GM19468 (cell line): ENCODE results near the gene ZNF451.
"Not testable (repeated sequence)": the region's sequence is repeated elsewhere in the genome, so short reads cannot be mapped to it uniquely, and the experiment has no call there.

Source experiments
- ATAC-seq: cut with Tn5 transposase; IDR thresholded peaks from one replicate; pipeline ENCODE4 v1.9.1; 2021; ENCODE audit warnings: mild to moderate bottlenecking, moderate library complexity, moderate number of reproducible peaks; ENCODE audit not compliant: unreplicated experiment; ENCODE audit errors: extremely low read depth

The ZNF451 gene, protein sequence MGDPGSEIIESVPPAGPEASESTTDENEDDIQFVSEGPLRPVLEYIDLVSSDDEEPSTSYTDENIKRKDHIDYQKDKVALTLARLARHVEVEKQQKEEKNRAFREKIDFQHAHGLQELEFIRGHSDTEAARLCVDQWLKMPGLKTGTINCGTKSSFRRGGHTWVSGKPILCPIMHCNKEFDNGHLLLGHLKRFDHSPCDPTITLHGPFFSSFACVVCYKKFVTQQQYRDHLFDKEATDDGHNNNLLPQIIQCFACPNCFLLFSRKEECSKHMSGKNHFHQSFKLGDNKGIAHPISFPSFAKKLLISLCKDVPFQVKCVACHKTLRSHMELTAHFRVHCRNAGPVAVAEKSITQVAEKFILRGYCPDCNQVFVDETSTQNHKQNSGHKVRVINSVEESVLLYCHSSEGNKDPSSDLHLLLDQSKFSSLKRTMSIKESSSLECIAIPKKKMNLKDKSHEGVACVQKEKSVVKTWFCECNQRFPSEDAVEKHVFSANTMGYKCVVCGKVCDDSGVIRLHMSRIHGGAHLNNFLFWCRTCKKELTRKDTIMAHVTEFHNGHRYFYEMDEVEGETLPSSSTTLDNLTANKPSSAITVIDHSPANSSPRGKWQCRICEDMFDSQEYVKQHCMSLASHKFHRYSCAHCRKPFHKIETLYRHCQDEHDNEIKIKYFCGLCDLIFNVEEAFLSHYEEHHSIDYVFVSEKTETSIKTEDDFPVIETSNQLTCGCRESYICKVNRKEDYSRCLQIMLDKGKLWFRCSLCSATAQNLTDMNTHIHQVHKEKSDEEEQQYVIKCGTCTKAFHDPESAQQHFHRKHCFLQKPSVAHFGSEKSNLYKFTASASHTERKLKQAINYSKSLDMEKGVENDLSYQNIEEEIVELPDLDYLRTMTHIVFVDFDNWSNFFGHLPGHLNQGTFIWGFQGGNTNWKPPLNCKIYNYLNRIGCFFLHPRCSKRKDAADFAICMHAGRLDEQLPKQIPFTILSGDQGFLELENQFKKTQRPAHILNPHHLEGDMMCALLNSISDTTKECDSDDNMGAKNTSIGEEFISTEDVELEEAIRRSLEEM

DNA sequence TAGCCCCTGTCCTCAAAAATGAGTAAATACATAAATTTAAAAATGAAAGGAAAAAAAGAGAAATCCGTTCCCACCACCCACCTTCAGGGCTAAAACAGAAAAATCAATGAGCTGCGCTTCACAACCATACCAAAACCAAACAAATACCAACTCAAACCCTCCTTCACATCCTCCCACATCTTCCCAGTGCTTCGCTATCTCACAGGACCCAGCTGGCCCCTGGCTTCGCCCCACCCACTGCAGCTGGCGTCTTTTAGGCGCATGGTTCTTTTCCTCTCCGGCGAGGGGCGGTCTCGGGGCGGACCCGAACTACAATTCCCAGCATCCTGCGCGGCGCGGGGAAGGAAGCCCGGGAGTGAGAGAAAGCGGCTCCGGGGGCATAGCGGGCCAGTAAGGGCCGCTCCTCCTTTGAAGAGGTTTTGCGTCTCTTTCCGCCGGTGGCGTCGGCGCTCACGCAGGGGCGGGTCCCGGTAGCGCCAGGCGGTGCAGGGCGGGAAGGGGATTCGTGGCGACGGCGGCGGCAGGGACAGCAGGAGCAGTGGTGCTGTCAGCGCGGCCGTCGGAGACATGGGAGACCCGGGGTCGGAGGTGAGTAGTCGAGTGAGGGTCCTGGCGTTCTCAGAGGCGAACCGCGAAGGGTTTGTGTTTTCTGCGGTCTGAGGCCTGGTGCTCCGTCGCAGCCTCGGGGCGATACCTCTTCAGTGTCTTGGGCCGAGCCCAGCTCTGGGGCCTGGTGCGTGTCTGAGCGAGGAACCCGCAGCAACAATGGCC lies at the start of gene ZNF451:
Gene ZNF451 (plus strand): TSS at position 502 of the 771 bp plus-strand sequence. CDS start 66 bp downstream, at position 568.
- ATAC-seq: peak; percentile 89

DNA sequence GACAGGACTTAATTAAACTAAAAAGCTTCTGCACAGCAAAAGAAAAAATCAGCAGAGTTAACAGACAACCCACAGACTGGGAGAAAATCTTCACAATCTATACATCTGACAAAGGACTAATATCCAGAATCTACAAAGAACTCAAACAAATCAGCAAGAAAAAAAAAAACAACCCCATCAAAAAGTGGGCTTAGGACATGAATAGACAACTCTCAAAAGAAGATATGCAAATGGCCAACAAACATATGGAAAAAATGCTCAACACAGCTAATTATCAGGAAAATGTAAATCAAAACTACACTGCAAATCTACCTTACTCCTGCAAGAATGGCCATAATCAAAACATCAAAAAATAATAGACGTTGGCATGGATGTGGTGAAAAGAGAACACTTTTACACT lies 45.9 kb upstream of the ZNF451 start:
- ATAC-seq: not testable (repeated sequence)

DNA sequence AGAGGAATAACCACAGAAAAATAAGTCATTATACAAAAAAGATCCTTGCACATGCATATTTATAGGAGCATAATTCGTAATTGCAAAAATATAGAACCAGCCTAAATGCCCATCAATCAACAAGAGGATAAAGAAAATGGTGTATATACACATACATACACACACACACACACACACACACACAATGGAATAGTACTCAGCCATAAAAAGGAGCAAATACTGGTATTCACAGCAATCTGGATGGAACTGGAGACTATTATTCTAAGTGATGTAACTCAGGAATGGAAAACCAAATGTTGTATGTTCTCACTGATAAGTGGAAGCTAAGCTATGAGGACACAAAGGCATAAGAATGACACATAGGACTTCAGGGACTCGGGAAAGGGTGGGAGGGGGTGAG lies 45.4 kb upstream of the ZNF451 start:
- no peak for ATAC-seq

DNA sequence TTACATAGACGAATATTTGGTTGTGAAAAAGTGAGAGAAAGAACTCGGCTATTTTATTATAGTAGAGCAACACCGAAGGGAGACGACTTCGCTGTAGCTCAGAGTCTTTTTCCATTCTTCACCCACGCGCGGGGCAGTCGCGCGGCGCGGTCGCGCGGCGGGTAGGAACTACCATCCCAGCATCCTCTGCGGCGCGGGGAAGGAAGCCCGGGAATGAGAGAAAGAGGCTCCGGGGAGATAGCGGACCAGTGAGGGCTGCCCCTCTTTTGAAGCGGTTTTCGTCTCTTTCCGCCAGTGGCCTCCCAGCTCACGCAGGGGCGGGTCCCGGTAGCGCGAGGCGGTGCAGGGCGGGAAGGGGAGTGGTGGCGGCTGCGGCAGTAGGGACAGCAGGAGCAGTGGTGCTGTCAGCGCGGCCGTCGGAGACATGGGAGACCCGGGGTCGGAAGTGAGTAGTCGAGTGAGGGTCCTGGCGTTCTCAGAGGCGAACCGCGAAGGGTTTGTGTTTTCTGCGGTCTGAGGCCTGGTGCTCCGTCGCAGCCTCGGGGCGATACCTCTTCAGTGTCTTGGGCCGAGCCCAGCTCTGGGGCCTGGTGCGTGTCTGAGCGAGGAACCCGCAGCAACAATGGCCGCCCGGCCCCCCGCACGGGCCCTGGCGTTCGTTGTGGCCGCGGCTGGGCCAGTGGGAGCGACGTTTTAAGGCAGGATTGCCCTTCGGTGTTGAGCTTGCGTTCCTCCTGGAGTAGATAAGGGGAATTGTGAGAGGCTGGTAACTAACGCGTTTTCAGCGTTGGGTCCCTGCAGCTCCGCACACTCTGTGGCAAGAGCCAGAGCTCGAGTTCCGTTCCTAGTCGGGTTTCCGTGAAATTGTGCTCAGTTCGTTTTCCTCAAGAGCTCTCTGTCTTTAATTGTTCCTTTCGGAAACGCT lies 43.4 kb upstream of the ZNF451 start, which contains the start of gene KIAA1586:
Gene KIAA1586 (plus strand): TSS at position 362 of the 925 bp plus-strand sequence. CDS start 63 bp downstream, at position 425.
- peak; percentile 84 for ATAC-seq

DNA sequence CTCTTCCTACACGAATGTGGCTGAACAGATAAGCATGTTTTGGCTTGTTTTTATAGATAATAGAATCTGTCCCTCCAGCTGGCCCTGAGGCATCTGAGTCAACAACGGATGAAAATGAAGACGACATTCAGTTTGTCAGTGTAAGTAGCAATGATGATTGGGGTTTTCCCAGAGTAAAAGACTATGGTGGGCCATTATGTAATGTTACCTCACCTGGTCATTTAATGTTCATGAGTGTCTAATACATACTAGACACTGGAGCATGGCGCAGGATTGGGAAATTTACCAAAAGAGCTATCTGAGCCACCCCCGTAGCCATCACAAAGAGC lies 42.8 kb upstream of the ZNF451 start:
- peak; percentile 17 for ATAC-seq

DNA sequence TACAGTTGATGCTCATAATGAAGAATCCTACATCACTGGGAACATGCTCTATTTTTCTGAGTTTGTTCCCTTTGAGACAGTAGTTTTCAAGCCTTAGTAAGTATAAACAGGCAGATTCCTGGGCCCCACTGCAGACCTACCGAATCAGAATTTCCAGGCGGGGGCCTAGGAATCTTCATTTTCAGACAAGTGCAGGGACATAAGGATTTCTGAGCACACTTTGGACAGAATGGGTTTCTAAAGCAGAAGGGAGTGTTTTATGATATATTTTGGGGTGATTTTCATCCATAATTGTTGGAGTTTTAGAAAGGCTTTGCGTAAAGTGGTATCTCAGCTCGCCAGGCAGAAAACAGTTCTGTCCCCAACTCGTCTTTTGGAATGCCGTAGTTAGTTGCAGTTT lies 42.1 kb upstream of the ZNF451 start:
- ATAC-seq: not testable (repeated sequence)

DNA sequence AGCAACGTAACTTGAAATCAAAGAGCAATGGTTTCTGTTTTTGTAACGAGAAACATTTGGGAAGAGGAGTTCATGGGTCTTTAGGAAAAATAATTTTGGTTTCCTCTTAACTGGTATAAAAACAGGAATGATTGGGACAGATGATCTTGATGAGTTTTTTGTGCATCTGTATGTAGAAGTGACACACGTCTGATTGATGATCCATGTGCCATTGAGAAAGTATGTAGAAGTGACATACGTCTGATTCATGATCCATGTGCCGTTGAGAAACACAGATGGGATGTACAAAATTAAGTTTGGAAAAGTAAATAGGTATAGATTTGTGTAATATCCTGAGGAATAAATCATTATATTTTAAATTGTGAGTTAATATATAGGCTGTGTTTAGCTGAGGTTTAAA lies 41.4 kb upstream of the ZNF451 start:
- ATAC-seq: no peak

DNA sequence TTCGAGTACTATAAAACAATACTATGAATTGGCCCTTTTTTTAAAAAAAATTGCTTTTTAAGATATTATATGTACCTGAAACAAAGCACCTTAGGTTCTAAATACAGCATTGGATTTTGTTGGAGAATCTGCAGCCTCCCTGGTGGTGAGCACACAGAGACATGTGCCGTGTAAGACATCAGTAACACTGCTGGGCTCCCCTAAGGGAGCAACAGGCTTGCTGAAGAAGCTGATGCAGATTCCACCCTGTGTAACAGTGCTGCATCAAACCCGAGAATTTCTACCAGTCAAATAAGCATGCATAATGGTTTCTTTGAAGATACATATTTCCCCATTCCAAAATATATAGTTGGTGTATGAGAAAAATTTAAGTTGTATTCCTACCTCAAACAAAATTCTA lies 26.1 kb upstream of the ZNF451 start:
- ATAC-seq: no peak

DNA sequence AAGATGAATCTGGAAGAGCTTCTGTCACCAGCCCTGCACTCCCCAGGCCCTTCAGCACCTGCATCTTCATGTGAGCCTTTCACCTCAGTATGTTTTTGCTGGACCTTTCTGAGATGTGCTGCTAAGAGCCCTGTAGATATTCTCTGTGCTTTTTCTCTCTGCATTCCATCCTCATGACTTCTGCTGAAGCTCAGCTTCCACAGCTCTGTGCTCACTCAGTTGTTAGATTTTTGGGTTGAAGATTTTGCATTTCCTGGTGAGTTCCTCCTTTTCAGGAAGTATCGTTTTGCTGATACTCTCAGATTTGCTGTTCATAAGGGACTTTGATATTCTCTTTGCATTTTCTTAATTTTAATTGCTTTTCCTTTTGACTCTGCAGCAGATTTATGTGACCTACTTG lies 25.2 kb upstream of the ZNF451 start:
- no peak for ATAC-seq

DNA sequence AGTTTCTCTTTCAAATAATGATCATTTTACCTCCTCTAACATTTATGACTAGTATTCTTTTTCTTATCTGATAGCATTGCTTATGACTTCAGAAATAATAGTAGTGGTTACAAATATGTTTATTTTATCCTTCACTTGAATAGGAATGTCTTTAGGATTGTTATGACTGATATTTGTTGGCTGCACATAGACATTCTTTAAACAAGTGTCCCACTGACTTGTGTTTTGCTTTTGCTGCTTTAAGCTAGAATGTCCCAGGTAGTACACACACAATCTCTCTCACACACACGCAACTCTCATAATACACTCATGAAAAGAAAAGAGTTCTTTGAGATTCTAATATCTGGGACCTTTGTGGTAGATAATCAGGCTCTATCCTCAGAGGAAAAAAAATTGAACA lies 21.9 kb upstream of the ZNF451 start:
- no peak for ATAC-seq

DNA sequence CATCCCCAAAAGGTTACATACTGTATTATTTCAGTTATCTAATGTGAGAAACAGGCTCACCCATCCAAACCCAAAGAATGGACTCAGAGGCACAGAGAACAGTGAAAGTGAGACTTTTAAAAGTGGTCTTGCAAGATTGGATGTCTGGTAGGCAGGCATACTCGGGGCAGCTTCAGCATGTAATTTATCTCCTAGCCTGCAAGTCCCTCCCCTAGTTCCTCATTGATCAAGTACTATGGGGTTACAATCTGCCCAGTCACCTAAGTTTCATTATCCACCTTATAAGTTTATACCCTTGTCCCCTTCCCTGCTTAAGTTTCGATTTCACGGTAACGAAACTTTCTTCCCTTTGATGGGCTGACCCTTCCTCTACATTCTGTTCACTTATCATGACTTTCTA lies 20.8 kb upstream of the ZNF451 start:
- ATAC-seq: no peak

DNA sequence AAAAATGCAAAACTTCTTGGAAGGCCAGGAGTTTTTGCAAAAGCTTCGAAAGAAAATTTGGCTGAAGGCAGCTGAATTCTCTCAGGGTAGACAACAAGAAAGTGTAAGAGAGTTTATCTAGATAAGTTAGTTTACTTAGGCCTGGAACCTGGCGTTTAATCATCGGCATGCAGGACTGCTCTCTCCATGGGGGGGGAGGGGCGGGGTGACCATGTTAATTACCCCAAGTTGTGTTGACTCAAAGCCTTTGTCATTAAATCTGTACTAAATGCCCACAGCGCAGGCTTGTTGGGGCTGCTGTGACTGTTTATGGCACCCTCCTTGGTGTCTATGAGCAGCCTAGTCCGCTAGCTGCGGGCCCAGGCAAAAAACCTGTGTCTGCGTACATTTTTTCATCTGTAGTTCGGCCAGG lies 20.1 kb upstream of the ZNF451 start:
- ATAC-seq: no peak

DNA sequence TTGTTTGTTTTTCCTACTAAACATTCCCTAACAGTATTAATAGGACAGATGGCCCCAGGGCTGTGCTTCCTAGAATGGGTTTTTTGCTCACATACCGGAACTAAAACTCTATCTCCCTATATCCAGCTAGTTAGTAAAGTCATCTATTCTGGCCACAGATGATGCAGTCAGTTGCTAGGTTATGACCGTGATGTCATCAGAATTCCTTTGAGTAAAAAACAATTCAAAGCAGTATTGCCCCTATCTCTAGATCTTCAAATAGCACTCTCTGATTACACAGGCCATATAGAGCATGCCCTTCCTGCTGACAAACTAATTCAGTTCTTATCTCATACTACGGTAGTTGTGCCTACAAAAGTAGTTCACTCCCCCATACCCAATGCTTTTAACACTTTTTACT lies 17.9 kb upstream of the ZNF451 start:
- no peak for ATAC-seq

DNA sequence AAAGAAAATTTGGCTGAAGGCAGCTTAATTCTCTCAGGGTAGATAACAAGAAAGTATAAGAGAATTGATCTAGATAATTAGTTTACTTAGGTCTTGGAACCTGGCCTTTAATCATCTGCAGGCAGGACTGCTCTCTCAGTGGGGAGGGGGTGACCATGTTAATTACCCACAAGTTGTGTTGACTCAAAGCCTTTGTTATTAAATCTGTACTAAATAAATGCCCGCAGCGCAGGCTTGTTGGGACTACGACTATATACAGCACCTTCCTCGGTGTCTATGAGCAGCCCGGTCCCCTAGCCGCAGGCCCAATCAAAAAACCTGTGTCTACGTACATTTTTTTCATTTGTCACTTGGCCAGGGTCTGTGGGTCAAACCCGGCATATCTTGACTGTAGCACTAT lies 15.6 kb upstream of the ZNF451 start:
- ATAC-seq: no peak

DNA sequence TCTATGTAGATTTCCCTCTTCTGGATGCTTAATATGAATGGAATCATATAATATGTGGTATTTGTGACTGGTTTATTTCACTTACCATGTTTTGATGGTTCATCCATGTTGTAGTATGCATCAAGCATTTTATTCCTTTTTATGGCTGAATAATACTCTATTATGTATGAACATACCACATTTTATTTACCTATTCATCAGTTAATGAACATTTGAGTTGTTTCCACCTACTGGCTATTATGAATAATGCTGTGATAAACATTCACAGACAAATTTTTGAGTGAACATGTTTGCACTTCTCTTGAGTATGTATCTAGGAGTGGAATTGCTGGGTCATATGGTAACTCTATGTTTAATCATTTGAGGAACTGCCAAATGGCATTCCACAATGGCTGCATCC lies 14.9 kb upstream of the ZNF451 start:
- no peak for ATAC-seq

DNA sequence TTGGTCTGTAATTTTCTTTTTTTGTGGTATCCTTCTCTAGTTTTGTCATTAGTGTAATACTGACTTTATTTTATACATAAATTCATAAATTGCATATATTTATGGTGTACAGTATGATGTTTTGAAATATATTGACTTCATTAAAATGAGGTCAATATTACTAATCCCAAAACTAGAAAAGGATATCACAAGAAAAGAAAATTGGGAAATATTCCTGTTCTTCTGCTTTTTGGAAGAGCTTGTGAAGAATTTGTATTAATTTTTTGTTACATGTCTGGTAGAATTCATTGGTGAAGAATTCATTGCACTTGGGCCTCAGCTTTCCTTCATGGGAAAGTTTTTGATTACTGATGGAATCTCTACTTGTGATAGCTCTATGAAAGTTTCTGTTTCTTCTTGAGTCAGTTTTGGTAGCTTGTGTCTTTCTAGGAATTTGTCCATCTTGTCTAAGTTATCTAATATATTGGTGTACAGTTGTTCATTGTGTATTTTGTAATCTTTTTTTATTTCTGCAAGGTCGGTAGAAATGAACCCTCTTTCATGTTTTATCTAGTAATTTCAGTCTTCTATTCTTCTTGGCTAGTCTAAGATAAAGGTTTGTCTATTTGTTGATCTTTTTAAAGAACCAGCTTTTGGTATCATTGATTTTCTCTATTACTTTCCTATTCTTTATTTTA lies 11.3 kb upstream of the ZNF451 start:
- no peak for ATAC-seq

DNA sequence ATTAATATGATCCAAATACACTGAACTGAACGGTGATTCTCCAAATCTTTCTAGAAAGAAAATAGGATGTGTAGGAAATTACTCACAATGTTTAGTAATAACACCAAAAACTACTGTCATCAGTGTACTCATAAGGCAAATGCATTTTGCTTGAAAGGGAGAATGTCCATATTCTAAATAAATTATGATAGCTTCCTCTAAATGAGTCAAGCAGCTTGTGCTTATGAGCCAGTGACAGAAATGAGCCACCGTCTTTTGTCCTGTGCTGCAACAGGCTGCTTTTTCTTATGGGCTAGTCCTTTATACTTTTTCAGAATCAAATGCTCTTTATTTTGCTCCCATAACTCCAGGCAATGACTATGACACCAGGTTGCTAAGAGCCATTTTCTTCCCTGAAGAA lies 4.5 kb upstream of the ZNF451 start:
- ATAC-seq: no peak

DNA sequence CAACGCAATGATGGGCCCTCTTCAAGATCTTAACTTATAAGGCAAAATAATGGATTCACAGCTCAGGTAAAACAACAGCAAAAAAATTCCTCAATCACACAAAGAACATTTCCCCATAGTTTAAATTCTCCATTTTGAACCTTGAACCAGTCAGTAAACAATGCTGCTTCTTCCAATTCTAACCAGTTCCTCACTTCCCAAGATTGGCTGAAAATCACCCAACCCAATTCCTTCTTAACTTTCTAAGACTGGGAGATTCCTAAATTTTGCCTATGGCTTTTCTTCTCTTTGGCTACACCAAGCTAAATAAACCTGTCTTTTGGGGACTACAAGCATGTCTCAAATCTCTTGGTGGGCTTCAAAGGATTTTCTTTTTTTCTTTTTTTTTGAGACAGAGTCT lies 3.1 kb upstream of the ZNF451 start:
- no peak for ATAC-seq

DNA sequence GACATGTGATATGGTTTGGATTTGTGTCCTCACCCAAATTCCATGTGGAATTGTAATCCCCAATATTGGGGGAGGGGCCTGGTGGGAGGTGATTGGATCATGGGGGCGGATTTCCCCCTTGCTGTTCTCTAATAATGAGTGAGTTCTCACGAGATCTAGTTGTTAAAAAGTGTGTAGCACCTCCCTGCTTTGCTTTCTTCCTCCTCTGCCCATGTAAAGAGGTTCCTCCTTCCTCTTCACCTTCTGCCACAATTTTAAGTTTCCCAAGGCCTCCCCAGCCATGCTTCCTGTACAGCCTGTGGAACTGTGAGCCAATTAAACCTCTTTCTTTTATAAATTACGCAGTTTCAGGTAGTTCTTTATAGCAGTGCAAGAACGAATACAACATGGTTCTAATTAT lies 2.1 kb upstream of the ZNF451 start:
- no peak for ATAC-seq
